Subcutaneous abdominal adipose tissue (tissue), 5 donors: ENCODE data around the gene BNC2.
A peak's percentile ranks its signal among the peaks of the same experiment; 100 is the strongest.

Experiments
- H3K27ac ChIP-seq: one replicate; pipeline ENCODE4 v1.7.0; 2013; ENCODE audit warnings: low read depth, mild to moderate bottlenecking, inconsistent platforms, low read length, moderate library complexity
- H3K27me3 ChIP-seq, 5 donors: one replicate each; pipeline ENCODE4 v1.7.0; 2013; ENCODE audit warnings: low read length in 5 of 5, inconsistent platforms in 1 of 5; ENCODE audit not compliant: control insufficient read depth in 5 of 5, insufficient read depth in 4 of 5
- H3K36me3 ChIP-seq, 5 donors: one replicate each; pipeline ENCODE4 v1.7.0; 2013; ENCODE audit warnings: low read length in 5 of 5; ENCODE audit not compliant: control insufficient read depth in 5 of 5, insufficient read depth in 5 of 5
- H3K4me1 ChIP-seq, 5 donors: one replicate each; pipeline ENCODE4 v1.7.0; 2013; ENCODE audit warnings: low read length in 5 of 5, mild to moderate bottlenecking in 3 of 5, moderate library complexity in 1 of 5; ENCODE audit not compliant: control insufficient read depth in 5 of 5, insufficient read depth in 5 of 5
- H3K4me3 ChIP-seq, 5 donors: one replicate each; pipeline ENCODE4 v1.7.0; 2013; ENCODE audit warnings: low read length in 5 of 5, low read depth in 1 of 5
- H3K9ac ChIP-seq, 5 donors: one replicate each; pipeline ENCODE4 v1.7.0; 2013; ENCODE audit warnings: low read length in 5 of 5, mild to moderate bottlenecking in 4 of 5, moderate library complexity in 3 of 5
- H3K9me3 ChIP-seq, 5 donors: one replicate each; pipeline ENCODE4 v1.7.0; 2013; ENCODE audit warnings: low read length in 5 of 5; ENCODE audit not compliant: control insufficient read depth in 5 of 5
- donor health status: healthy.
- donor health status: healthy.
- donor health status: healthy.
- donor health status: healthy.
- donor health status: healthy.

BNC2 gene

DNA sequence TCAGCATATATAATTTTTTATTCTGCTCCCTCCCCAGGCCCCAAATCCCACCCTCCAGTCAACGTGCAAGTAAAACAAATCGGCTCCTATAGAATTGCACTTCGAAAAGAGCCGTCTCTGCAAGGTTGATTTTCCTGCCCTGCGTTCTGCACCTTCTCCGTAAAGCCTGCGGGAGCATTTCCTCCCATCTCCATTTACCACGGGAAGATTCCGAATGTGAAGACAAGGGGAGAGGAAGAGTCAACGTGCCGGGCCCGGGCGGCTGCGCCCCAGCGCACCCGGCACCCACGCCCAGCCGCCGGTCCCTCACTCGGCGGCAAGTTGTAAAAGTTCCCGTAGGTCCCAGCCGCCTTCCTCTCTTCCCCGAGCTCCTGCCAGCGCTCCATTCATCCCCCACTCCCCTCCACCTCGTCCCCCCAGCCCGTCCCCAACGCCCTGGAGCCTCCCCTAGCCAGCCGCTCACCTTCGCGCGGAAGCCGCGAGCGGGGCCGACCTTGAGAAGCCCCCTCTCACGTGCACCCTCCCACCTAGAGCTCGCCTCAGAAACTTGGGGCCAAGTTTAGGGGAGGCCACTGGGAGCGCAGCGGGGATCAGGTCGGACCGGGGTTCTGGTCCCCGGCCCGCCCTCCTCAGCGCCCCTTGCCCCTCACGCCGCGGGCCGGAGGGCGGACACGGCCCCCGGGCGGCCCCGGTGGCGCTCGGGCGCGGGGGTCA lies 431 bp downstream of the BNC2 start:
- H3K27me3 ChIP-seq: no peaks in the 10 kb centered on the region
- peak overlapping the region; percentile 67 to 88 (median 77) for H3K4me3 ChIP-seq
- H3K36me3 ChIP-seq: no peaks in the 10 kb centered on the region
- peaks cover 1 to 50% (median 36%) of the 10 kb centered on the region in 5 donors for H3K4me1 ChIP-seq
- H3K9ac ChIP-seq: peak overlapping the region in 4 of 5 donors; percentile 55 to 77 (median 64)
- H3K9me3 ChIP-seq: no peaks in the 10 kb centered on the region
- peak overlapping the region; percentile 71 for H3K27ac ChIP-seq

DNA sequence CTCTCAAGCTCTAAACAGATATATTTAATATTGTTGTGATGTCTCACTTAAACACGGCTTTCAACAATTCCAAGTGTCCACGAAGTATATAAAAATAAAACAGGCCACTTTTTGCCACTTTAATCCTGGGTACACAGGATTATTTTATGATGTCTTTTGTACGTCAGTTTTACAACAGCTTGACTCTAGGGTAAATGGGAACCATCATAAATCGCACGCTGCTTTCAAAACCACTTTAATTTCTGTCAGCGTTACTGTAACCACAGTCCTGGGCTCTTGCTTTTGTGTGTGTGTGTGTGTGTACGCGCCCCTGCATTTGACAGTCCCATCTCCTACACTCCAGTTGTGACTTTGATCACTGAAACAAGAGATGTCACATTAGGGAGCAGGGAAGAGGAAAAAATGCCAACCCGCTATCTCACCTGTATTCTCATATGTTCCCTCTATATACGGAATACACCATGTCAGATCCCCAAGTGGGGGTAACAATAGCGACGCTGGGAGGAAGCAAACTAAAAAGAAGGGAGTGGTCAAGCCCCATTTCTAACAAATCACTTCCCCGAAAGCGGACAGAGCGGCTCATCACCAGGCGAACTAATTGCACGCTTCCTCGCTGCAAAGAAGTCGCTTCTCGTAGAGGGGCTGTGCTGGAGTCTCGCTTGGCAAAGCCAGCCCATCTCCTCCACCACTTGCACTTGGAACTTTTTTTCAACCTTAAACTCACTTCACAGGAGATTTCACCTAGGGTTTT lies 1.2 kb downstream of the BNC2 start:
- Histone ChIP-seq H3K9ac (peak overlapping the region in 4 of 5 donors; percentile 21 to 77 (median 64)), H3K27me3 (no peaks in the 10 kb centered on the region), H3K4me3 (peak overlapping the region; percentile 67 to 88 (median 77)), H3K4me1 (peaks cover 1 to 58% (median 43%) of the 10 kb centered on the region in 5 donors), H3K36me3 (no peaks in the 10 kb centered on the region), H3K9me3 (no peaks in the 10 kb centered on the region), H3K27ac (peak overlapping the region; percentile 71)

DNA sequence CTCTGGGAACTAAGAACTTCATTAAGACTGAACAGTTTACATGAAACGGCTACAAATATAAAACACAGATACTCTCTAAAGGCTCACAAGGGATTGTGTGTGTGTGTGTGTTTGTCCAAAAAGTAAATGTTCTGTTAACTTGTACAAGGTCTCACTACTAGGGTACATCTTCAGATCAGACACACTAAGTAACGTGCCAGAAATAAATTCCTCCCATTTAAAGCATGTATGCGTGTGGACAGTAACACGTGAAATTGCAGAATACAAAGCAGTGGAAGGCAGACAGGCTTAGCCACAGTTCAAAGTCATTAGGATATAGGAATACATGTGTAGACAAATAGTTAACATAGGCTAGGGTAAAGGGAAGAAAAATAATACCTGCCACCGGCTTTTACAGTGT lies 1.8 kb downstream of the BNC2 start:
- Histone ChIP-seq H3K27me3 (no peaks in the 10 kb centered on the region), H3K27ac (peak overlapping the region; percentile 71), H3K4me1 (peaks cover 1 to 60% (median 46%) of the 10 kb centered on the region in 5 donors), H3K36me3 (no peaks in the 10 kb centered on the region), H3K9ac (peak overlapping the region in 2 of 5 donors; percentile 61 to 77), H3K4me3 (peak overlapping the region in 4 of 5 donors; percentile 4 to 84 (median 72)), H3K9me3 (no peaks in the 10 kb centered on the region)

DNA sequence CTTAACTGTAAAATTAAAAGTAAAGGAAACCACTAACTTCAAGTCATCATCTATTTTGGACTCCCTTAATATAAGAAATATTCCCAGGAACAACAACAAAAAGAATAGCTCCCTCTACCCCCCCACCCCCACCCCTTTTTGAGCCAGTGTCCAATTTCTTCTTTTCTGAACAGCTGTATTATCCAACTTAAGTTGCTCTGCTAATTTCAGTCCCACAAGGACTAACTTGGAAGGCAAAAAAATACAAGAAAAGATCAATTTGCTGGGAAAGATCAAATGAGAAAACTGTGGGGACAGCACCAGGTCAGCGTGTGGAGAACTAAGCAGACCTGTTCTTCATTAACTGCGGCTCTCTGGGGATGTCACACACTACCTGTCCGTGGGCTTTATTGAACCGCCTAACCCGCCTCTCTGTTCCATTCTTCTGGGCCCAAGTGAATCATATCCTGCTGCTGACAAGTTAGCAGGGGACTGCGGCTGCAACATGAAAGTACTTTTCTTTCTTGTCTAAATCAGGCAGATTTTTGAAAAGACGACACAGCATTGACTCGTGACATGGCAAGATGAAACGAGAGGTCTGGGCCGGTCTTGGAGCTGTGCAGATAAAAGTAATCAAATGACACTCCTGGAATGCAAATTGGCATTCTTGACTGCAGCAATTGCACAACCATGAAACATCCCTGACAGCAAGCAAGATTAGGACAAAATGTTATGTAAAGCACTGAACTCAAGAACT lies 2.7 kb downstream of the BNC2 start:
- Histone ChIP-seq H3K4me1 (peaks cover 1 to 60% (median 49%) of the 10 kb centered on the region in 5 donors), H3K9me3 (no peaks in the 10 kb centered on the region), H3K27ac (peak overlapping the region; percentile 71), H3K36me3 (no peaks in the 10 kb centered on the region), H3K27me3 (no peaks in the 10 kb centered on the region), H3K4me3 (peak overlapping the region; percentile 19 to 57 (median 49)), H3K9ac (peak overlapping the region in 3 of 5 donors; percentile 2 to 61 (median 33))

DNA sequence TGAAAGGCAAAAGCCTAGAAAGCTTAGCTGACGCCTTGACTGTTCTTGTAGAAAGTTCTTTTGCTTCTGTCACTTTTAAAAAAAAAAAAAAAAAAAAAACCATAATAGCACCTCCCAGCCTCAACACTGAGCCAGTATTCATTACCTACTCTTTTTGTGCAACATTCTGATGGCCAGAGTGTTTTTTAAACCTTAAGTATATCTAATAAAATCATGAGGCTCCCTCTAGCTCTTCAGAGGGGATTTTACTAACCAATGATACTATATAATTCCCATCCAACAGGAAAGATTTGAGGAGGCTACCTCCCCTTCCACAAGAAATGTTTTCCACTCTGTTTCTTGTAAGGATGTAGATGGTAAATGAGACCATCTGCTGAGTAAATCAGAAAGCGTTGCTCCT lies 3.9 kb downstream of the BNC2 start:
- peaks cover 1 to 54% (median 43%) of the 10 kb centered on the region in 5 donors for H3K4me1 ChIP-seq
- H3K36me3 ChIP-seq: no peaks in the 10 kb centered on the region
- H3K27me3 ChIP-seq: no peaks in the 10 kb centered on the region
- no peak overlapping the region for H3K4me3 ChIP-seq
- peak overlapping the region in 2 of 5 donors; percentile 5 to 46 for H3K9ac ChIP-seq
- no peaks in the 10 kb centered on the region for H3K9me3 ChIP-seq
- H3K27ac ChIP-seq: peak overlapping the region; percentile 71

DNA sequence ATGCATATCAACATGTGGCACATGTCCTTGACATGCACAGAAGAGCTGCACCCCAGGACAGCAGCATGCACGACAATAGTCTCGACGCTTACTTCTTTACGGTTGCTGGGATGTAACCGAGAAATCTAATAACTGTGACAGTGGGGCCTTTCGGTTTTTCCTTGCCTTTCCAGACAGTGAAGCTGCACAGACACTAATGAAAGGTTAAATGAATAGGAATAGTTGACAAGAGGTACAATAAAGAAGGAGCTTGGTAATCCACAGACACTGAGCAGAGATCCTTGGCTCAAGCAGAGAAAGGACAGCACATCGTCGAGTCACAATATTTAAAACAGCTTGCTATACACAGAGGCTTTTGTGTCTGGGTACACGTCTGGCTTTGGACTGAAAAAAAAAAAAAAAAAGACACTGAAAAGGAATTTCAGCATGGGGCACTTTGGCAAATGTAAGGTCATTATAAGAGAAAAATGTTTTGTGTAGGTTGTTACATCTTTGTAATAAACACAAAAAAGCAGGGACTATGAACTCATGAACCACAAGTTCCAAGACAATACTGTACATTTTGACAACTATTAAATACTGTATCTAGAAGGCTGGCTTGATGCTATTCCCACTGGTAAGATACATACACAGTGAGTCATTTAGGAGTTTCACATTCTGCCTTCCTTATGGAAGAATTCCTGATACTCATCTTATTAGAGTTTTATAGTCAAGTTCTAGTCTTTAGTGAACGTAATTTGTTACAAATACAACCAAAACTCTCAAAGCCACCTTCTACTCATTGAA lies 5.6 kb downstream of the BNC2 start:
- H3K27ac ChIP-seq: peak overlapping the region; percentile 71
- H3K4me3 ChIP-seq: peak overlapping the region in 2 of 5 donors; percentile 30 to 45
- H3K36me3 ChIP-seq: no peaks in the 10 kb centered on the region
- H3K9me3 ChIP-seq: no peaks in the 10 kb centered on the region
- peak overlapping the region in 2 of 5 donors; percentile 46 to 50 for H3K9ac ChIP-seq
- no peaks in the 10 kb centered on the region for H3K27me3 ChIP-seq
- H3K4me1 ChIP-seq: peaks cover under 1 to 44% (median 42%) of the 10 kb centered on the region in 5 donors

DNA sequence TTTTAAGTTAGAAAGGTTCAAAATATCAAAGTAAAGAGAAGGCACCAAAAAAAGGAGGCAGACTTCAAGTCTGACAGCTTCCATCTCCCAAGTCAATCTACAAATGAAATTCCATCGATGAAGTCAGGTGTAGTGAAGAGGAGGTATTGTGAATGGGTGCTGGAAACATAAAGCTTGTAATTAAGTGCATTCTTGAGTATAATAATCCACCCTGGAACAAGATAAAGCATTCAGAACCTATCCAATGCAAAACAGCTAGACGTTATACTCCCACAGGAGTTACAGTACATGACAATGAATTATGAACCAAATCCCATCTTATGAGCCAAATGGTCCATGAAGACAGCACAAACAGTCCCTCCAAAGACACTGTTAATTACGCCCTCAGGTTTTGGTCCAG lies 22.3 kb downstream of the BNC2 start:
- Histone ChIP-seq H3K9me3 (no peaks in the 10 kb centered on the region), H3K9ac (no peak overlapping the region), H3K36me3 (no peaks in the 10 kb centered on the region), H3K4me3 (no peak overlapping the region), H3K27me3 (no peaks in the 10 kb centered on the region), H3K27ac (no peak overlapping the region), H3K4me1 (no peaks in the 10 kb centered on the region)

DNA sequence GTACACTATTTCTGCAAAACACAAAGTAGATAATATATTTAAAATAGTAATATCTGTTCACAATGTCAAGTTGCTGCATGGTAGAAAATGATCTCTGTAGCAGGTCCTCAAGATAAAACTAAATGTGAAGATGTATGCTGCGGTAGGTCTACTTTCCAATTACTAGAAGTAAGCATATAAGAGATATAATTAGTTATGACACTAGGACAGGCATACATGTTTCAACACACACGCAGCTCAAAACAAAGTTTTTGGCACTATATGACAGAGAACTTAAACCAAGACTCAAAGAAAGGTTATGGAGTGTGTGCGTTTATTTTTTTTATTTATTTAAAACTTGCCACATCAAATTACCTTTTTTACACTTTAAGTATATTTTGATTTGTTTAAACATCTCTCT lies 23.5 kb downstream of the BNC2 start:
- Histone ChIP-seq H3K27ac (no peak overlapping the region), H3K4me3 (no peak overlapping the region), H3K4me1 (no peaks in the 10 kb centered on the region), H3K36me3 (no peaks in the 10 kb centered on the region), H3K9ac (no peak overlapping the region), H3K9me3 (no peaks in the 10 kb centered on the region), H3K27me3 (no peaks in the 10 kb centered on the region)

DNA sequence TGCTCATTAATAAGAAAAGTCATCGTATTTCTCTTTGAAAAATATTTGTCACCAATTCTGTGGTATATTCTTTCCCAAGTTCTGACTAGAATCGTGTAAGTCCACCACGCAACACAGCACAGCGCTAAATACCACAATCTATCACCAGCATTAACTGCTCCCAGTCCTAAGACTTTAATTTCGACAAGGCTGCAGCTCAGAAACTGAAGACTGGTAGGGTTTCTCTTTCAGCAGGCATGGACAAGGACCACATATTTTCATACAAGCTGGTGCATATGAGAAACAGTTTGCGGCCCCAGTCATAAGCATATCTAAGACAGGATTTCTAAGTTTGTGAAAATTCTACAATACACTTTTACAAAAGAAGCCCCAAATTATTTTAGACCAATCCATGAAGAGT lies 24.1 kb downstream of the BNC2 start:
- Histone ChIP-seq H3K36me3 (no peaks in the 10 kb centered on the region), H3K27me3 (no peaks in the 10 kb centered on the region), H3K27ac (no peak overlapping the region), H3K9me3 (no peaks in the 10 kb centered on the region), H3K4me1 (peaks cover 0 to 2% (median 0%) of the 10 kb centered on the region in 5 donors), H3K9ac (no peak overlapping the region), H3K4me3 (no peak overlapping the region)
